DND-41 (cell line): ENCODE data around the gene SHROOM3.

Source experiments
- ATAC-seq: fragments of 200-7000 bp; cut with Tn5 transposase; 3 replicates; pipeline ENCODE4 v1.9.1; 2021; ENCODE audit warnings: low read depth; ENCODE audit not compliant: insufficient read depth
- DNase-seq: peaks from one replicate; pipeline ENCODE4 v3.0.0-alpha.2; 2020
- H2AFZ ChIP-seq: 2 replicates; pipeline ENCODE4 v1.6.0; 2012; ENCODE audit warnings: low read depth, low read length
- H3K27ac ChIP-seq: 2 replicates; pipeline ENCODE4 v1.5.1; 2012; ENCODE audit warnings: low read length, inconsistent platforms
- H3K27me3 ChIP-seq: fragments of 200-600 bp; sonication (generic); 2 replicates; pipeline ENCODE4 v1.6.0; 2012; ENCODE audit warnings: low read length, mild to moderate bottlenecking, inconsistent platforms; ENCODE audit not compliant: insufficient read depth, poor library complexity
- H3K36me3 ChIP-seq: 2 replicates; pipeline ENCODE4 v1.5.1; 2012; ENCODE audit warnings: low read length, inconsistent platforms; ENCODE audit not compliant: insufficient read depth
- H3K4me1 ChIP-seq: 2 replicates; pipeline ENCODE4 v1.5.1; 2012; ENCODE audit warnings: mild to moderate bottlenecking, low read length; ENCODE audit not compliant: insufficient read depth
- H3K4me2 ChIP-seq: 2 replicates; pipeline ENCODE4 v1.6.0; 2012; ENCODE audit warnings: mild to moderate bottlenecking, moderate library complexity, low read length, inconsistent platforms; ENCODE audit not compliant: insufficient read depth
- H3K4me3 ChIP-seq, 2 experiments: fragments of 200-600 bp in 1 of 2; shearing (Covaris generic) in 1 of 2; 2 replicates each; pipeline ENCODE4 v1.5.1; 2012 to 2016; ENCODE audit warnings: inconsistent platforms in 2 of 2, low read length in 2 of 2, mild to moderate bottlenecking in 2 of 2, low read depth in 1 of 2, moderate library complexity in 1 of 2
- H3K79me2 ChIP-seq: 2 replicates; pipeline ENCODE4 v1.6.0; 2012; ENCODE audit warnings: low read length, inconsistent platforms; ENCODE audit not compliant: insufficient read depth
- H3K9ac ChIP-seq: 2 replicates; pipeline ENCODE4 v1.6.0; 2012; ENCODE audit warnings: low read depth, mild to moderate bottlenecking, inconsistent platforms, low read length, moderate library complexity
- H3K9me3 ChIP-seq: 2 replicates; pipeline ENCODE4 v1.5.1; 2012; ENCODE audit warnings: low read length, moderate library complexity, mild to moderate bottlenecking, inconsistent platforms; ENCODE audit not compliant: insufficient read depth, severe bottlenecking
- H4K20me1 ChIP-seq: 2 replicates; pipeline ENCODE4 v1.6.0; 2012; ENCODE audit warnings: low read length; ENCODE audit not compliant: insufficient read depth
- EZH2 ChIP-seq: IDR thresholded peaks from 3 replicates; pipeline ENCODE4 v1.6.1; 2012; ENCODE audit warnings: borderline replicate concordance, low read depth, mild to moderate bottlenecking, moderate library complexity, low read length, inconsistent platforms; ENCODE audit not compliant: severe bottlenecking
- TF ChIP-seq, protein P1 (sequence below): IDR thresholded peaks from 2 replicates; pipeline ENCODE4 v1.5.1; 2012; ENCODE audit warnings: borderline replicate concordance, low read length, moderate library complexity, mild to moderate bottlenecking; ENCODE audit not compliant: poor library complexity, severe bottlenecking; ENCODE audit errors: extremely low read depth

Gene SHROOM3

GRCh38 chr4:76549765-76550164, 114.7 kb downstream of the SHROOM3 start:
- ATAC-seq (no peak), DNase-seq (no peak)
- Histone ChIP-seq H3K79me2 (no peaks in the 10 kb centered on the region), H2AFZ (no peak overlapping the region), H3K36me3 (no peaks in the 10 kb centered on the region), H4K20me1 (no peaks in the 10 kb centered on the region), H3K27me3 (no peaks in the 10 kb centered on the region), H3K4me1 (no peaks in the 10 kb centered on the region), H3K4me2 (no peak overlapping the region), H3K4me3 (no peak overlapping the region), H3K9ac (no peak overlapping the region), H3K9me3 (no peaks in the 10 kb centered on the region), H3K27ac (no peak overlapping the region)
- TF ChIP-seq, protein P1, sequence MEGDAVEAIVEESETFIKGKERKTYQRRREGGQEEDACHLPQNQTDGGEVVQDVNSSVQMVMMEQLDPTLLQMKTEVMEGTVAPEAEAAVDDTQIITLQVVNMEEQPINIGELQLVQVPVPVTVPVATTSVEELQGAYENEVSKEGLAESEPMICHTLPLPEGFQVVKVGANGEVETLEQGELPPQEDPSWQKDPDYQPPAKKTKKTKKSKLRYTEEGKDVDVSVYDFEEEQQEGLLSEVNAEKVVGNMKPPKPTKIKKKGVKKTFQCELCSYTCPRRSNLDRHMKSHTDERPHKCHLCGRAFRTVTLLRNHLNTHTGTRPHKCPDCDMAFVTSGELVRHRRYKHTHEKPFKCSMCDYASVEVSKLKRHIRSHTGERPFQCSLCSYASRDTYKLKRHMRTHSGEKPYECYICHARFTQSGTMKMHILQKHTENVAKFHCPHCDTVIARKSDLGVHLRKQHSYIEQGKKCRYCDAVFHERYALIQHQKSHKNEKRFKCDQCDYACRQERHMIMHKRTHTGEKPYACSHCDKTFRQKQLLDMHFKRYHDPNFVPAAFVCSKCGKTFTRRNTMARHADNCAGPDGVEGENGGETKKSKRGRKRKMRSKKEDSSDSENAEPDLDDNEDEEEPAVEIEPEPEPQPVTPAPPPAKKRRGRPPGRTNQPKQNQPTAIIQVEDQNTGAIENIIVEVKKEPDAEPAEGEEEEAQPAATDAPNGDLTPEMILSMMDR: no peak
- TF ChIP-seq EZH2: no peak

DNA sequence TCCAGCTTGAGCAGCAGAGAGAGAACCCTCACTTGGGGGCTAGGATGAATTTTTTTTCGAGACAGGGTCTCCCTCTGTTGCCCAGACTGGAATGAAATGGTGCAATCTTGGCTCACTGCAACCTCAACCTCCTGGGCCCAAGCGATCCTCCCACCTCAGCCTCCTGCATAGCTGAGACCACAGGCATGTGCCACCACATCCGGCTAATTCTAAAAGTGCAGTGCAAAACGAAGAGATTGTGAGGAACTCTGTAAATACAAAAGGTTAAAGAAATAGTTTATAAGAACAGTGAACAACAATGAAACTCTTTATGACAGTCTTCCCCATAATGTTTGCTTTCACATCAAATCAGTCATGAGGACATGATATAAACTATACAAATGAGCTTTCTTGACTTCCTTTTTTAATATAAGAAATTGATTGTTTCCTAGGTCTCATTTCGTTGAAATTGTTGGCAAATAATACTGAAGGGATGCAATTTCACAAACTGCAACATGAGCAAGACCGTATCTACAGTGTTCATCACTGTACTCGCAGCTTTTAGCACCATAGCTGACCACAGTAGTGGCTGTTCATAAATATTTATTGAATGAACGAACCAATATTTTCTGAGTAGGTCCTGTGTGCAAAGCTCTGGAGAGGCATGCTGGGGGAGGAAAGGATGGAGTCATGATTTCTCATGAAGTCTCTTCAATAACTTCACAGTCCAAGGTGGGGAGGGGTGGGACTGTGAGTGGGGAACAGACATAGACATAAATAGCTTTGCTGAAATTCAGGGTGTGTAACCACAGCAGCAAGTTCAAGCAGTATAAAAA, 116.1 kb downstream of the SHROOM3 start:
- TF ChIP-seq EZH2: no peak
- TF ChIP-seq, protein P1: no peak
- no peak for DNase-seq
- no peak for ATAC-seq

DNA sequence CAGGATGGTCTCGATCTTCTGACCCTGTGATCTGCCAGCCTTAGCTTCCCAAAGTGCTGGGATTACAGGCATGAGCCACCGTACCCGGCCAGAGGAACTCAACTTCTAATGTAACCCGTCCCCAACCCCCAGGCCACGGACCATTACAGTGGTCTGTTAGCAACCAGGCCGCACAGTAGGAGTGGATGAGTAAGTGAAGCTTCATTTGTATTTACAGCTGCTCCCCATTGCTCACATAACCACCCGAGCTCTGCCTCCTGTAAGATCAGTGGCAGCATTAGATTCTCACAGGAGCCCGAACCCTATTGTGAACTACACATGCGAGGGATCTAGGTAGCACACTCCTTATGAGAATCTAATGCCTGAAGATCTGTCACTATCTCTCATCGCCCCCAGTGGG, 119.6 kb downstream of the SHROOM3 start:
- H3K36me3 ChIP-seq: no peaks in the 10 kb centered on the region
- no peaks in the 10 kb centered on the region for H4K20me1 ChIP-seq
- H2AFZ ChIP-seq: no peak overlapping the region
- TF ChIP-seq, protein P1: no peak
- no peak for TF ChIP-seq EZH2
- no peak overlapping the region for H3K4me2 ChIP-seq
- no peak overlapping the region for H3K4me3 ChIP-seq
- no peaks in the 10 kb centered on the region for H3K79me2 ChIP-seq
- H3K4me1 ChIP-seq: no peaks in the 10 kb centered on the region
- no peak overlapping the region for H3K9ac ChIP-seq
- H3K27me3 ChIP-seq: no peaks in the 10 kb centered on the region
- no peaks in the 10 kb centered on the region for H3K9me3 ChIP-seq
- DNase-seq (no peak), ATAC-seq (no peak)
- no peak overlapping the region for H3K27ac ChIP-seq

More for the DNA sequence above, 116.1 kb downstream of the SHROOM3 start:
- Histone ChIP-seq H2AFZ (no peak overlapping the region), H3K4me1 (no peaks in the 10 kb centered on the region), H4K20me1 (no peaks in the 10 kb centered on the region), H3K4me2 (no peak overlapping the region), H3K4me3 (no peak overlapping the region), H3K27ac (no peak overlapping the region), H3K36me3 (no peaks in the 10 kb centered on the region), H3K79me2 (no peaks in the 10 kb centered on the region), H3K9me3 (no peaks in the 10 kb centered on the region), H3K27me3 (no peaks in the 10 kb centered on the region), H3K9ac (no peak overlapping the region)

GRCh38 chr4:76556452-76556851, 121.4 kb downstream of the SHROOM3 start:
- TF ChIP-seq, protein P1: no peak
- no peak for TF ChIP-seq EZH2
- Histone ChIP-seq H3K36me3 (no peaks in the 10 kb centered on the region), H4K20me1 (no peaks in the 10 kb centered on the region), H3K27ac (no peak overlapping the region), H2AFZ (no peak overlapping the region), H3K9me3 (no peaks in the 10 kb centered on the region), H3K4me1 (no peaks in the 10 kb centered on the region), H3K4me2 (no peak overlapping the region), H3K79me2 (no peaks in the 10 kb centered on the region), H3K9ac (no peak overlapping the region), H3K27me3 (no peaks in the 10 kb centered on the region), H3K4me3 (no peak overlapping the region)
- no peak for ATAC-seq
- no peak for DNase-seq
